Stomach (tissue), 4 donors: ENCODE measurements around the gene KANTR.
"Not testable (repeated sequence)": the region's sequence is repeated elsewhere in the genome, so short reads cannot be mapped to it uniquely, and the experiment has no call there.

ENCODE experiments used
- CTCF ChIP-seq, 7 experiments: fragments of 450-650 bp in 4 of 7; fragments of 200-600 bp in 3 of 7; sonication (generic) in 3 of 7; IDR thresholded peaks; one replicate each; pipeline ENCODE4 v1.5.1; 2016 to 2019; ENCODE audit warnings: antibody characterized with exemption in 7 of 7, control low read depth in 2 of 7, mild to moderate bottlenecking in 1 of 7
- EP300 ChIP-seq: sonication (generic); formaldehyde crosslinking; IDR thresholded peaks from one replicate; pipeline ENCODE4 v1.6.1; 2017; ENCODE audit warnings: antibody characterized with exemption
- POLR2A ChIP-seq, 4 donors: fragments of 450-650 bp; IDR thresholded peaks; one replicate each; pipeline ENCODE4 v1.6.1; 2016; ENCODE audit warnings: antibody characterized with exemption in 4 of 4, control low read depth in 2 of 4, mild to moderate bottlenecking in 1 of 4, moderate library complexity in 1 of 4

- TF ChIP-seq EP300; CTCF (IDR thresholded peaks at IDR 0.05); POLR2A (IDR thresholded peaks at IDR 0.05): not testable (repeated sequence)
These were observed 70.6 kb downstream of the KANTR start for GRCh38 chrX:53164566-53164965.
